H9 (cell line): Measurements from ENCODE around the gene HTR1E. TPM values are rescaled to one million over a fixed set of nuclear protein-coding genes. Genes with fewer than 3 reads are reported as not detected.

ENCODE experiments used
- DNase-seq: peaks from one replicate; pipeline ENCODE4 v3.0.0-alpha.2; 2017
- H2AFZ ChIP-seq: one replicate; pipeline ENCODE4 v1.6.1; 2013; ENCODE audit warnings: mild to moderate bottlenecking, low read length, control low read depth, moderate library complexity
- H2AK5ac ChIP-seq: 2 replicates; pipeline ENCODE4 v1.6.1; 2013; ENCODE audit warnings: low read length, control low read depth, mixed read lengths; ENCODE audit not compliant: insufficient read length
- H2BK120ac ChIP-seq: one replicate; pipeline ENCODE4 v1.6.1; 2013; ENCODE audit warnings: low read depth, mild to moderate bottlenecking, low read length, control low read depth, inconsistent platforms; ENCODE audit not compliant: poor library complexity, severe bottlenecking
- H2BK12ac ChIP-seq: 2 replicates; pipeline ENCODE4 v1.6.1; 2013; ENCODE audit warnings: low read length, control low read depth, mixed read lengths, low read depth; ENCODE audit not compliant: insufficient read length
- H2BK15ac ChIP-seq: 2 replicates; pipeline ENCODE4 v1.6.1; 2013; ENCODE audit warnings: low read depth, low read length, control low read depth
- H2BK20ac ChIP-seq: one replicate; pipeline ENCODE4 v1.6.1; 2013; ENCODE audit warnings: low read depth, mild to moderate bottlenecking, low read length, control low read depth, inconsistent platforms; ENCODE audit not compliant: poor library complexity, severe bottlenecking
- H2BK5ac ChIP-seq: 2 replicates; pipeline ENCODE4 v1.6.1; 2013; ENCODE audit warnings: low read length, control low read depth, mixed read lengths; ENCODE audit not compliant: insufficient read length
- H3K14ac ChIP-seq: 2 replicates; pipeline ENCODE4 v1.6.1; 2013; ENCODE audit warnings: low read length, control low read depth; ENCODE audit not compliant: insufficient read depth
- H3K18ac ChIP-seq: 2 replicates; pipeline ENCODE4 v1.6.1; 2013; ENCODE audit warnings: low read depth, mild to moderate bottlenecking, mixed read lengths, low read length, control low read depth; ENCODE audit not compliant: insufficient read length
- H3K23ac ChIP-seq: 2 replicates; pipeline ENCODE4 v1.6.1; 2013; ENCODE audit warnings: low read length, control low read depth, mixed read lengths, low read depth; ENCODE audit not compliant: insufficient read length
- H3K23me2 ChIP-seq: 2 replicates; pipeline ENCODE4 v1.6.1; 2013; ENCODE audit warnings: low read depth, mild to moderate bottlenecking, mixed read lengths, low read length, control low read depth; ENCODE audit not compliant: insufficient read length, poor library complexity, severe bottlenecking
- H3K27ac ChIP-seq: 2 replicates; pipeline ENCODE4 v1.5.1; 2013; ENCODE audit warnings: low read length, control low read depth, mixed read lengths, low read depth; ENCODE audit not compliant: insufficient read length
- H3K27me3 ChIP-seq: 2 replicates; pipeline ENCODE4 v1.6.1; 2013; ENCODE audit warnings: low read length, control low read depth, inconsistent platforms; ENCODE audit not compliant: insufficient read depth
- H3K4ac ChIP-seq: 2 replicates; pipeline ENCODE4 v1.6.1; 2013; ENCODE audit warnings: low read depth, mild to moderate bottlenecking, control low read depth, inconsistent platforms, low read length, moderate library complexity
- H3K4me1 ChIP-seq: 2 replicates; pipeline ENCODE4 v1.6.1; 2013; ENCODE audit warnings: low read length, control low read depth, inconsistent platforms; ENCODE audit not compliant: insufficient read depth
- H3K4me2 ChIP-seq: 2 replicates; pipeline ENCODE4 v1.6.1; 2013; ENCODE audit warnings: low read length, control low read depth, mixed read lengths; ENCODE audit not compliant: insufficient read length, insufficient read depth
- H3K56ac ChIP-seq: 2 replicates; pipeline ENCODE4 v1.6.1; 2013; ENCODE audit warnings: low read depth, mild to moderate bottlenecking, mixed read lengths, low read length, control low read depth; ENCODE audit not compliant: insufficient read length
- H3K79me1 ChIP-seq: 2 replicates; pipeline ENCODE4 v1.6.1; 2013; ENCODE audit warnings: low read depth, mild to moderate bottlenecking, moderate library complexity, low read length, control low read depth, inconsistent platforms; ENCODE audit not compliant: insufficient read depth, poor library complexity, severe bottlenecking
- H3K79me2 ChIP-seq: 2 replicates; pipeline ENCODE4 v1.6.1; 2013; ENCODE audit warnings: low read length, control low read depth, inconsistent platforms; ENCODE audit not compliant: insufficient read depth
- H3K9ac ChIP-seq: 2 replicates; pipeline ENCODE4 v1.6.1; 2013; ENCODE audit warnings: low read length, control low read depth, mixed read lengths; ENCODE audit not compliant: insufficient read length; ENCODE audit errors: extremely low read depth
- H3K9me3 ChIP-seq: one replicate; pipeline ENCODE4 v1.6.1; 2013; ENCODE audit warnings: low read depth, low read length, inconsistent platforms; ENCODE audit not compliant: control insufficient read depth
- H3T11ph ChIP-seq: one replicate; pipeline ENCODE4 v1.6.1; 2013; ENCODE audit warnings: mild to moderate bottlenecking, low read length, control low read depth, inconsistent platforms
- H4K20me1 ChIP-seq: one replicate; pipeline ENCODE4 v1.6.1; 2013; ENCODE audit not compliant: control insufficient read depth, insufficient read length, insufficient read depth
- H4K5ac ChIP-seq: 2 replicates; pipeline ENCODE4 v1.6.1; 2013; ENCODE audit warnings: low read depth, mild to moderate bottlenecking, mixed read lengths, low read length, control low read depth; ENCODE audit not compliant: insufficient read length
- H4K8ac ChIP-seq: replicated peaks from 2 replicates; pipeline ENCODE4 v1.6.1; 2013; ENCODE audit warnings: low read length, control low read depth, mixed read lengths, low read depth; ENCODE audit not compliant: insufficient read length
- H4K91ac ChIP-seq: 2 replicates; pipeline ENCODE4 v1.6.1; 2013; ENCODE audit warnings: low read depth, mild to moderate bottlenecking, moderate library complexity, mixed read lengths, low read length, control low read depth; ENCODE audit not compliant: insufficient read length
- H3K27ac Mint-ChIP-seq, 3 experiments: 2 replicates in 2 of 3; 3 replicates in 1 of 3; pipeline ENCODE4 v1.8.0; 2020 to 2021; ENCODE audit warnings: mixed read lengths in 3 of 3, mild to moderate bottlenecking in 1 of 3, moderate library complexity in 1 of 3
- H3K27me3 Mint-ChIP-seq: 2 replicates; pipeline ENCODE4 v1.8.0; 2021; ENCODE audit warnings: low read depth, mild to moderate bottlenecking, moderate library complexity, mixed read lengths
- H3K36me3 Mint-ChIP-seq, 3 experiments: 2 replicates in 2 of 3; 3 replicates in 1 of 3; pipeline ENCODE4 v1.8.0; 2020 to 2021; ENCODE audit warnings: low read depth in 3 of 3, mixed read lengths in 3 of 3; ENCODE audit not compliant: insufficient read depth in 1 of 3
- H3K4me1 Mint-ChIP-seq, 2 experiments: 2 replicates each; pipeline ENCODE4 v1.8.0; 2020; ENCODE audit warnings: mixed read lengths in 2 of 2
- H3K4me3 Mint-ChIP-seq, 2 experiments: 2 replicates in 1 of 2; 3 replicates in 1 of 2; pipeline ENCODE4 v1.8.0; 2020 to 2021; ENCODE audit warnings: mild to moderate bottlenecking in 2 of 2, mixed read lengths in 2 of 2, moderate library complexity in 1 of 2
- H3K9me3 Mint-ChIP-seq, 2 experiments: 2 replicates in 1 of 2; 3 replicates in 1 of 2; pipeline ENCODE4 v1.8.0; 2020; ENCODE audit warnings: mild to moderate bottlenecking in 2 of 2, mixed read lengths in 2 of 2, moderate library complexity in 1 of 2
- WGBS: extraction: QIAGEN DNeasy Blood & Tissue Kit; methylation state at CpG from one replicate; pipeline ENCODE4 v1.1.7; 2013; ENCODE audit warnings: missing lambda C conversion rate, low lambda C conversion rate, mixed read lengths; ENCODE audit not compliant: insufficient read length; ENCODE audit errors: extremely low coverage; 5-methylcytosine and 5-hydroxymethylcytosine counted together
- total RNA-seq: library from RNA; stranded (reverse); gene quantifications from 2 replicates; pipeline ENCODE4 v1.2.1, GENCODE V29; 2021
- TF ChIP-seq, protein P1 (sequence below): fragments of 200-600 bp; sonication (generic); conservative IDR thresholded peaks from 3 replicates; pipeline ENCODE4 v1.8.0; 2021; ENCODE audit warnings: antibody characterized with exemption, mild to moderate bottlenecking

Gene HTR1E
- total RNA-seq, 1 experiment from 2014 or later = not detected

- no peak overlapping the region for H3K4me3 Mint-ChIP-seq
- Histone ChIP-seq H2AK5ac (no peak overlapping the region), H3K9me3 (no peaks in the 10 kb centered on the region), H3K27me3 (peaks cover 9% of the 10 kb centered on the region; the same call in 1 of the 2 replicates), H2BK120ac (no peak overlapping the region), H2BK5ac (no peak overlapping the region), H4K8ac (no peak overlapping the region), H4K5ac (no peak overlapping the region), H4K20me1 (no peaks in the 10 kb centered on the region), H3K79me1 (no peaks in the 10 kb centered on the region), H3K4me2 (no peak overlapping the region), H3K56ac (no peak overlapping the region), H3K23ac (no peak overlapping the region), H3K79me2 (no peaks in the 10 kb centered on the region), H3K9ac (no peak overlapping the region), H3K27ac (no peak overlapping the region), H3K14ac (no peak overlapping the region), H2BK15ac (no peak overlapping the region), H3K23me2 (peaks cover 5% of the 10 kb centered on the region), H2AFZ (no peak overlapping the region), H3K18ac (no peak overlapping the region), H2BK20ac (no peak overlapping the region), H3K4ac (no peak overlapping the region), H3K4me1 (no peaks in the 10 kb centered on the region), H2BK12ac (no peak overlapping the region), H4K91ac (no peak overlapping the region), H3T11ph (no peak overlapping the region)
- H3K27me3 Mint-ChIP-seq = peaks cover 47% of the 10 kb centered on the region
- no peak for DNase-seq
- no CpG with 5 or more reads among the region's 1 CpG for WGBS
- no peaks in the 10 kb centered on the region for H3K36me3 Mint-ChIP-seq
- peaks cover 10 to 13% of the 10 kb centered on the region in 2 experiments for H3K4me1 Mint-ChIP-seq
- 0 out of 5 replicates have a peak, but pooled peaks cover 0 to 6% of the 10 kb centered on the region in 2 experiments for H3K9me3 Mint-ChIP-seq
- TF ChIP-seq, protein P1, sequence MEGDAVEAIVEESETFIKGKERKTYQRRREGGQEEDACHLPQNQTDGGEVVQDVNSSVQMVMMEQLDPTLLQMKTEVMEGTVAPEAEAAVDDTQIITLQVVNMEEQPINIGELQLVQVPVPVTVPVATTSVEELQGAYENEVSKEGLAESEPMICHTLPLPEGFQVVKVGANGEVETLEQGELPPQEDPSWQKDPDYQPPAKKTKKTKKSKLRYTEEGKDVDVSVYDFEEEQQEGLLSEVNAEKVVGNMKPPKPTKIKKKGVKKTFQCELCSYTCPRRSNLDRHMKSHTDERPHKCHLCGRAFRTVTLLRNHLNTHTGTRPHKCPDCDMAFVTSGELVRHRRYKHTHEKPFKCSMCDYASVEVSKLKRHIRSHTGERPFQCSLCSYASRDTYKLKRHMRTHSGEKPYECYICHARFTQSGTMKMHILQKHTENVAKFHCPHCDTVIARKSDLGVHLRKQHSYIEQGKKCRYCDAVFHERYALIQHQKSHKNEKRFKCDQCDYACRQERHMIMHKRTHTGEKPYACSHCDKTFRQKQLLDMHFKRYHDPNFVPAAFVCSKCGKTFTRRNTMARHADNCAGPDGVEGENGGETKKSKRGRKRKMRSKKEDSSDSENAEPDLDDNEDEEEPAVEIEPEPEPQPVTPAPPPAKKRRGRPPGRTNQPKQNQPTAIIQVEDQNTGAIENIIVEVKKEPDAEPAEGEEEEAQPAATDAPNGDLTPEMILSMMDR = no peak
- no peak overlapping the region for H3K27ac Mint-ChIP-seq
These were observed 3.0 kb upstream of the HTR1E start for GRCh38 chr6:86934365-86934764.
